ENCODE results near the gene UGT1A8.
"Not testable (repeated sequence)": the region's sequence is repeated elsewhere in the genome, so short reads cannot be mapped to it uniquely, and the experiment has no call there.

Gene UGT1A8

DNA sequence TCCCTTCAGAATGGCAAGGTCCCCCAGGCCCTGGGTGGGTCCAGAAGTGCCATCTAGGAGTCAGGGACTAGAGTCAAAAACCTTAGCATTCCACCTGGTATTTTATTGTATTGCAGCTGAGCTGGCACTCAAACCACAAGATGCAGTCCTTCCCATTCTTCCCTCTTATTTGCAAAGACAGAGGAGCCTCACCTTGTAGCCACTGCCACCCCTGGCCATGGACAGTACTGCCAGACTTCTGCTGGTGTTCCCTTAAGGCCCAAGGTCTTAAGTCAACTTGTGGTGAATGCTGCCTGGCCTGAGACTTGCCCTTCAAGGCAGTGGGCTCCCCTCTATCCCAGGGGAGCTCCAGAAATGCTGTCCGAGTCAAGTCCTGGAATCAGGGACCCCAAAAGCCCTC, 25.7 kb downstream of the UGT1A8 start:
- no peak for DNase-seq

DNA sequence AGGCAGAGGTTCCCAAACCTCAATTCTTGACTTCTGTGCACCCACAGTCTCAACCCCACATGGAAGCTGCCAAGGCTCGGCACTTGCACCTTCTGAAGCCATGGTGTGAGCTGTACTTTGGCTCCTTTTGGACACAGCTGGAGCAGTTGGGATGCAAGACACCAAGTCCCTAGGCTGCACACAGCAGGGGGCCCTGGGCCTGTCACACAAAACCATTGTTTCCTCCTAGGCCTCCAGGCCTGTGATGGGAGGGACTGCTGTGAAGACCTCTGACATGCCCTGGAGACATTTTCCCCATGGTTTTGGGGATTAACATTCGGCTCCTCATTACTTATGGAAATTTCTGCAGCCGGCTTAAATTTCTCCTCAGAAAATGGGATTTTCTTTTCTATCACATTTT, 28.6 kb downstream of the UGT1A8 start:
- not testable (repeated sequence) for DNase-seq

DNA sequence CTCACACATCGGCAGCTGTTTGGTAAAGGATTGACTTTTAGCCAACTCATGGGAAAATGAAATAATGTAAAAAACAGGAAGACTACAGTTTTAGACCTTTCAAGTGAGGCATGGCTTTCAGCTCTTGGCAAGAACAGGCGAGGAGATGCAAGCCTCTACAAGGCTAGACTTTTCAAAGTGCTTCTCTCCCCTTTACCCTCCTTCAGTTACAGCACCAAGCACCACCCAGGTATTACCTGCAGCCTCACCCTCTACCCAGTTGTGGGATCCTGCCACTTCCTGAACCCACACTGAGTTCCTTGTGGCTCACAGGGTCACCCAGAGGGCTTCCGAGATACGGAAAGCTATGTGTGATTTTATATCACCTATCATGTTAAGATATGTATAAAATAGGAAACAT, 33.5 kb downstream of the UGT1A8 start:
- DNase-seq = no peak

DNA sequence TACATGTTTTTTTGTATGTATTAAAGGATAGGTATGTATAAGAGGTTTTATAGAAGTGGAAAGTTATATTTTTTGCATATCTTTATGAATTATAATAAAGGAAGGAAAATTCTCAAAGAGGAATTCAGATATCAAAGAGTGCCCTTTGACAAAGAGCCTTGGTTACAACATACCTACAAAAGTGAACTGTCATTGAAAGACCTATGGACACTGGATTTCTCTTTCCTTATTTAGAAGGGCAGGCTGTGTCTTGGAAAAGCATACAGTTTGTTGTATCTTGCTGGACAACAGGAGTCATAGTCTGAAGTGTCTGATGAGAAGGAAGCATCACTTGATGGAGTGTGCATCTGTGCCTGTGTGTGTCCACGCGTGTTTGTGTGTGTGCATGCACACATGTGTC, 34.0 kb downstream of the UGT1A8 start:
- no peak for DNase-seq

DNA sequence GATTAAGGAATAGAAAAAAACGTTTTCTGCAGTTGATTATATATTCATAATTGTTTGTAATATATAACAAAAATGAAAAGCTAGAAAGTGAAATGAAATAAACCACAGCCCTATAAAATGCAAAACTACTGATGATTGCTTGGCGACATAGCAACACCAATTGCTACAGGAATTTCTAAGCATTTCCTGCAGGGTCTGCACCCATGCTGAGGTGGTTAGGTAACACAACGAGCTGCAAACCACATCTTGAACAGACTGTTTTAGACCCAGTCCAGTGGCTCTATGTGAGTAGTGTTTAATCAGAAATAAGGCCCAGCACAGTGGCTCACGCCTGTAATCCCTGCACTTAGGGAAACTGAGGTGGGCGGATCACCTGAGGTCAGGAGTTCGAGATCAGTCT, 37.1 kb downstream of the UGT1A8 start:
- DNase-seq = no peak

DNA sequence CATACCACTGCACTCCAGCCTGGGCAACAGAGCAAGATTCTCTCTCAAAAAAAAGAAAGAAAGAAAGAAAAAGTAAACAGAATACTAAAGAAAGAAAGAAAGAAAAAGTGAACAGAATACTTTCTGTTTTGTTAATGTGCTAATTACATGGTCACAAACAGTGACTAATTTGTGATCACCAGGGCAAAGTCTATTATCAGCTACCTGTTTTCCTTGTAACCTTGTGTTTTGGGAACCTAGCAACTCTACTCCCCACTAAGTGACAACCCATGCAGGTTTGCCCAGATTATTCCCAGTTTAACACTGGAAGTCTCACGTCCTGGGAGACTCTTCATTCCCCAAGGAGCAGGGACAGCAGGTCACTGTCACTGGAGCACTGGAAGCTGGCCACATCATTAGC, 37.6 kb downstream of the UGT1A8 start:
- DNase-seq = no peak

DNA sequence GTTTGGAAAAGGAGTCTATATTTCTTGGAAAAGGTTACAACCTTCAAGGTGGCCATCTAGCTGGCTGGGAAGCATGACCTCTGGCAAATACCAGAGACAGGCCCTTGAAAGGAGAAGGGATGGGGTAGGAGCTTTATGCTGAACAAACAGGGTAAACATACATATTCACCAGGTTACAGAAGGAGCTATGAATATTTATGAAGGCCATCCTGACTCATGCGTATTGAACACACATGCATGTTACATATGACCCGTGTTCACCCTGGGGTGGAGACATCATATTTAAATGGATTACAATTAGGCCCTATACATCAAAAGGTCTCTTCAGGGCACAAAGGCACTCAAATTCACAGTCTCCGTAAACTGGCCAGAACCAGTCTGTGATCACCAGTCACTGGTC, 38.5 kb downstream of the UGT1A8 start:
- not testable (repeated sequence) for DNase-seq

DNA sequence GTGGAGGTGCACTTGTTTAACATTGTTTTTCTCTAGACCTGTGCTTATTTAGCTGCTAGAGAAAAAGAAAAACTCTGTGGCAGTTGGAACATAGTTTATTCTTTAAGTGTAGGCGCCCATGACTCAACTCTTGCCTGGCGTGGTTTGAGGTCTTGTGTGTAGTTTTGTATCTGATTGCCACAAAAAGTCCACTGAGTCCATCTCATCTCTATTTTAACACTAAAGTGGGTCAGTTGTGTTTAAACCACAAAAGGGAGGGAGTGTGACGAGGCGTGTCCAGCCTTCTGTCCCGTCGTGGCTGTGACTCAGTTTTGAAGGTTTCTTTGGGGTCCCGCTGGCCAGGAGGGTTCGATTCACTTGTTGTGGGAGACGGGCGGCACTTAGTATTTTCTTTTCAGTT, 39.0 kb downstream of the UGT1A8 start:
- DNase-seq = no peak

DNA sequence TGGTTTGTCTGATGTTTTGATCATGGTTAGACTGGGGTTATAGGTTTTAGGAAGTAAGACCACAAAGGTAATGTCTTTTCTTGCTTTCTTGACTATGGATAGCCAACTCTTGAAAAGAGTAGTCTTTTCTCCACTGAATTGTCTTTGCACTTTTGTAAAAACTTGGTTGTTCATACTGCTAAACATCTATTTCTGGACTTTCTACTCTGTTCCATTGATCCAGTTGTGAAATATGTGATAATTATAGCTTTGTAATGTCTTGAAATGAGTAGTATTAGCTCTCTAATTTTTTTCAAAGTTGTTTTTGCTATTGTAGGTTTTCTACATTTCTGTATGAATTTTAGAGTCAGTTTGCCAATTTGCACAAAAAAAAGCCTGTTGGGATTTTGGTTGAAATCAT, 41.2 kb downstream of the UGT1A8 start:
- no peak for DNase-seq

DNA sequence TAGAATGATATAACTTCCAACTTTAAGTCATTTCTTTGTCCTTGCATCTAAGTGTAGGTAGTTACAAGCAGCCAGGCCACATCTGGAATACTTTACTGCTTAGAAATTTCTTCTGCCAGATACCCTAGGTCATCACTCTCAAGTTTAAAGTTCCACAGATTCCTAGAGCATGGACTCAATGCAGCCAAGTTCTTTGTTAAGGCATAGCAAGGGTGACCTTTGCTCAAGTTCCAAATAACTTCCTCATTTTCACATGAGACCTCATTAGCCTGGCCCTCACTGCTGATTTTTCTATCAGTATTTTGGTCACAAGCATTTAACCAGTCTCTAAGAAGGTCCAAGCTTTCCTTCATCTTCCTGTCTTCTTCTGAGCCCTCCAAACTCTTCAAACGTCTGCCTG, 46.5 kb downstream of the UGT1A8 start:
- DNase-seq = no peak

DNA sequence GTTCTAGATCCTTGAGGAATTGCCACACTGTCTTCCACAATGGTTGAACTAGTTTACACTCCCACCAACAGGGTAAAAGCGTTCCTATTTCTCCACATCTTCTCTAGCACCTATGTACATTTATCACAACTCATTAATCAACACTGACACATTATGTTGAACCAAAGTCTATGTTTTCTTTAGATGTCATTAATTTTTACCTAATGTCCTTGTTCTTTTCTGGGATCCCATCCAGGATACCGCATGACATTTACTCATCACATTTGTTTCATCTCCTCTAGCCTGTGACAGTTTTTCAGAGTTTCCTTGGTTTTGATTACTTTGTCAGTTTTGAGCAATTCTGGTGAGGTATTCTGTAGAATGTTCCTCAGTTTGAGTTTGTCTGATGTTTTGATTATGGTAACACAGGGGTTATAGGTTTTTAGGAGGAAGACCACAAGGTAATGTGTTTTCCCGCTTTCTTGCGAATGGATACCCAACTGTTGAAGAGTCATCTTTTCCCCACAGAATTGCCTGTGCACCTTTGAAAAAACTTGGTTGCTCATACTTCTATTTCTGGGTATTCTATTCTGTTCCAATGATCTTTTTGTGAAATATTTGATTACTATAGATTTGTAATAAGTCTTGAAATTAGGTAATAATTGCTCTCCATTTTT, 51.3 kb downstream of the UGT1A8 start:
- no peak for DNase-seq

DNA sequence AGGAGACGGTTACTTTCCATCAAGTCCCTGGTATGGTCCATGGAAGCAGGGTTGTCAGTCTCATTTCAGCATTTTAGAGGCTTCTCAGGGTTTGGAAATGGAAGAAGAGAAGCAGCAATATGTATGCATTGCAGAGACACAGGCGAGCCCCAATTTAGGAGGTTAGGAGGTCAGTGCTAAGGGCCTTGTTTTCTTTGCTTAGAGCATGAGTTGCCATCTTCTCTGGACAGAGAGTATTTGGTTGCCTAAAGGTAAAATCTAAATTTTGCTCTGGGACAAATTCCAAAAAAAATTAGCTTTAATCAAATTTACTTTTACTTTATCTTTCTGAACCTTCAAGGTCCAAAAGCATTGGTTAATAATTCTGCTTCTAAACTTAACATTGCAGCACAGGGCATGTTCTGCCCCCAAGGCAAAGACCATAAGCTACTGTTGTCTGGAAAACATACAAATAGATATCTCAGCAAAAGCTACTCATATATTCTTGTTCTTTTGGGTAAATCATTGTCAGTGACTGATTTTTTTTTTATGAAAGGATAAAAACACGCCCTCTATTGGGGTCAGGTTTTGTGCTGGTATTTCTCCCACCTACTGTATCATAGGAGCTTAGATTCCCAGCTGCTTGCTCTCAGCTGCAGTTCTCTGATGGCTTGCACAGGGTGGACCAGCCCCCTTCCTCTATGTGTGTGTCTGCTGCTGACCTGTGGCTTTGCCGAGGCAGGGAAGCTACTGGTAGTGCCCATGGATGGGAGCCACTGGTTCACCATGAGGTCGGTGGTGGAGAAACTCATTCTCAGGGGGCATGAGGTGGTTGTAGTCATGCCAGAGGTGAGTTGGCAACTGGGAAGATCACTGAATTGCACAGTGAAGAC, 54.1 kb downstream of the UGT1A8 start, which contains the start of gene UGT1A9:
UGT1A9 (plus strand) TSS at position 609 of the 872 bp plus-strand sequence; CDS start at position 646, 37 bp downstream.
- DNase-seq = no peak

DNA sequence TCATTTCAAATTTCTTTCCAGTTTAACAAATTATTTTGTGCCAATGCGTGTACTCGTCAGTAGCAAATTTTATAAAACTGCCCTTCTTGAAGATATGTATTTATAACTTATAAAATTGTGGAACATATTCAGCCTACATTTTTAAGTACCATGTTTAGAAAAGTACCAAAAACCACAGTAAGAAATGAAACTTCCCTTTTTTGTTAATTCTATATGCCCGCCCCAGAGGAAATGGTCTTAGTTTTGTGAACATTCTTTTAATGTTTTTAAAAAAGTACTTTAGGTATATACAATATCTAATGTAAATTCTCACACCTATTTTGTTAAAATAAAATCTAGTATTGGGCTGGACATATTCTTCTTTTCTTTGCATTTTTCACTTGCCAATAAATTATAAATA, 55.5 kb downstream of the UGT1A8 start:
- DNase-seq = no peak

DNA sequence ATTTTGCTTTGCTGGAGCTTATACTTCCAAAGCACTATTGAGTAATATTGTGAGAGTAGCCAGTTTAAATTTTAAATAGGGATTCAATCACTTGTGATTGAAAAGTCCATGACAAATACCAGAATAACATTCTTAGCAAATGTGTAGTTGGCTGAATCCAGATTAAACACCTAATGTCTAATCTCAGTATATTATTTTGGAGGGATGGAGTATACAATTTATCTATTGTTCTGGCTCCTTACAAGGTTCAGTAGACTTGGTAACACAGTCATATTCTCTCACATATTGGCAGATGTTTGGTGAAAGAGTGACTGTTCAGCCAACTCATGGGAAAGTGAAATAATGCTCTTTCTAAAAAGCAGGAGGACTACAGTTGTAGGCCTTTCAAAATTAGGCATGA, 56.5 kb downstream of the UGT1A8 start:
- no peak for DNase-seq

DNA sequence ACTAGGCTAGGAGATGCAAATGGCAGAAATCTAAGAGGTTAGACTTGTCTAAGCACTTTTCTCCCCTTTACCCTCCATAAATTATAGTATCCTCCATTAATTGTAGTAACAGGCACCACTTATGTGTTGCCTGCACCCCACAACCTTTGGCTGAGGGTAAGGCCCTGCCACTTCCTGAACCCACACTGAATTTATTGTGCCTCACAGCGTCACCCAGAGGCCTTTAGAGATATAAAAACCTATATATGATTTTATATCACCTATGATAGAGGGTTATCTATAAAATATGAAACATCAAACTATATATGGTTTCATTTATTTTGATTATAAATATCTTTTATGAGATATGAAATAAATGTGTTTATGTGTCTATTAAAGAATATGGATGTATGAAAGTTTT, 56.9 kb downstream of the UGT1A8 start:
- no peak for DNase-seq

DNA sequence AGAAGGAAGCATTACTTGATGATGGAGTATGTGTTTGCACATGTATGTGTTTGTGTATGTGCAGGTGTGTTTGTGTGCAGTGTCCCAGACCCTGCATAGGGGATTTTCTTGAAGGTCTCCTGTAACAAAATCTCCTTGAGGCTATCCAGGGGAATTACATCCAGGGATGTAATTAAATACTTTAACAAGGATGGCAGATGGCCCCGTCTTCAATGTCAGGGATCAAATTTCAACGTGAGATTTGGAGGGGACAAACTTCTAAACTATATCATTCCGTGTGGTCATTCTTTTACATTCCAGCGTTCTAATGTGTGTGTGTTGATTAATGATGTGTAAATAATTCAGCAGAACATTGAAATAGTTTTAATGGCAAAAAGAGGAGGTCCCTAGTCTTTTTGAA, 57.6 kb downstream of the UGT1A8 start:
- no peak for DNase-seq

DNA sequence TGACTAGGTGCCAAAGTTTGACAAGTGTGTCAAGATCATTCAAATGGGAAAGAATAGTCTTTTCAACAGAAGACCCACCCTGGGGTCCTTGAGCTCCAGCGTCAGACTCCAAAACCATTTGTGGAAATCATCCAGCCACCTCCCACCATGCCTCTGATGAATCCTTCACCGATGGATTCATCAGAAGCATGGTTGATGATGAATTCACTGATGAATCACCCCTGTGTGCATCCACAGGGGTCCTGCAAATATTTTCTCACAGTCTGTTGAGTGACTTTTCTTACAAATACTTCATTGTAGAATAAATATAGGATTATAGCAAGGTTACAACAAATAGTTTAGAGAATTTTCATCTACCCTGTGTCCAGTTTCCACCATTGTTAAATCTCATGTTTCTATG, 58.6 kb downstream of the UGT1A8 start:
- DNase-seq = no peak

DNA sequence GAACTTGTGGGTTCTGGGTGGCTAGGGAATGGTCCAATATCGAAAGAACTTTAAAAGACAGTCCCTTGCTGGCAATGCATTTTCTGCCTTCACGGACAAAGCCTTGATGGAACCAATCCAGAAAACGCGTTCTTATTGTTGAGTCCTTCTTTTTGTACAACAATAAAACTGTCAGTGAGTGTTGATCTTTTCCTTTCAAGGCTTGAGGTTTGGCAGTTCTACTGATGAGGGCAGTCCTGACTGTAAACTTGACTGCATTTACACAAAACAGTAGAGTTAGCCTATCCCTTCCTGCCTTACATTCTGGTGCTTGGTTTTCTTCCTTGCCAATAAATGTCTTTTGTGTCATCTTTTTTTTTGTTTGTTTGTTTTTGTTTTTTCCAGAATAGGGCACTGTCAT, 61.8 kb downstream of the UGT1A8 start:
- DNase-seq = no peak

DNA sequence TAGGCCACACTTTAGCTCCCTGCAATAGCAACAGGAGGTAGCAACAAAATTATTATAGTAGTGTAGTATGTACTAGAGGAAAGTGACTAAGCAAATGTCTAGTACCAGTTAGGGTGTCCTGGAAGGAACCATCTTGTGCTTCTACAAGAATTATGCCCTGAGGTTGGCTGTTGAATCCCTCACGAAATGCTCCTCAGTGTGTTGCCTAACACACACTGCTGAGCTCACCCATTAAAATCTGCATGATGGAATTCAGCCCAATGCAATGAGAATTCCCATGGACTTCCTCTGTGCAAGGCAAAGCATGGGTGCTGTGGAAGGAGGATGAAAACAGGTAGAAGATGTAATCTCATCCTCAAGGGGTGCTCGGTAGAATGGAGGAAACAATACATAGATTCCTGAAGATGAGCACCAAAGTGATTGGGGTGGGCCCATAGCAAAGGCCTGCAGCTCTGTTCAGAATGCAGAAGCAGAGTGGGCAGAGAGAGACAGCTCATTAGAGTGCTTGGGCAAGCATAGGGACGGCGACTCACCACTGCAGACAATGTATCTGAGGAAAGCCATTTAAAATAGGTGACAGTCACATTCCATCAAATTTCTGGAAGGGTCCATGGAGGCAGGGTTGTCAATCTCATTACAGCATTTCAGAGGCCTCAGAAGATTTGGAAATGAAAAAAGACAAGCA, 63.1 kb downstream of the UGT1A8 start:
- DNase-seq = no peak

DNA sequence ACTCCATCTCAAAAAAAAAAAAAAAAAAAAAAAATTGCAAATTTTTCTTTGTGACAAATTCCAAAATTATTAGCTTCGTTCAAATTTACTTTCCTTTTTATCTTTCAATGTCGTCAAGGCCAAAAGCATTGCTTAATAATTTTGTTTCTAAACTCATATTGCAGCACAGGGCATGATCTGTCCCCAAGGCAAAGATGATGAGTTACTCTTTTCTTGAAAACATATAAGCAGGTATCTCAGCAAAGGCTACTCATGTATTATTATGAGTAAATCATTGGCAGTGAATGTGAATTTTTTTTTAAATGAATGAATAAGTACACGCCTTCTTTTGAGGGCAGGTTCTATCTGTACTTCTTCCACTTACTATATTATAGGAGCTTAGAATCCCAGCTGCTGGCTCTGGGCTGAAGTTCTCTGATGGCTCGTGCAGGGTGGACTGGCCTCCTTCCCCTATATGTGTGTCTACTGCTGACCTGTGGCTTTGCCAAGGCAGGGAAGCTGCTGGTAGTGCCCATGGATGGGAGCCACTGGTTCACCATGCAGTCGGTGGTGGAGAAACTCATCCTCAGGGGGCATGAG, 64.2 kb downstream of the UGT1A8 start, which contains the start of gene UGT1A7:
UGT1A7 (plus strand) TSS at position 381 of the 579 bp plus-strand sequence; CDS start at position 418, 37 bp downstream.
- DNase-seq = no peak

DNA sequence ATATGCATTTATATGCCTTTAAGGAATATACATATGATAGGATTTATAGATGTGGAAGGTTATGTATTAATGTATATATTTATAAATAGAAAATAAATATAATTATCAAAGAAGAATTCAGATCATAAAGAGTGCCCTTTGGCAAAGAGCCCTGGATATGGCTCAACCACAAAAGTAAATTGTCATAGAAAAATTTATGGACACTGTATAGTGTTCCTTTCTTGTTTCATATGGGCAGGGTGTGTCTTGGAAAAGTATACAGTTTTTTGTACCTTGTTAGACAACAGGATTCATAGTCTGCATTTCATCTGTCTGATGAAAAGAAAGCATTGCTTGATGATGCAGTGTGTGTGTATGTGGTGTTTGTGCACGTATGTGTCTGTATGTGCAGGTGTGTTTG, 67.2 kb downstream of the UGT1A8 start:
- DNase-seq = no peak

DNA sequence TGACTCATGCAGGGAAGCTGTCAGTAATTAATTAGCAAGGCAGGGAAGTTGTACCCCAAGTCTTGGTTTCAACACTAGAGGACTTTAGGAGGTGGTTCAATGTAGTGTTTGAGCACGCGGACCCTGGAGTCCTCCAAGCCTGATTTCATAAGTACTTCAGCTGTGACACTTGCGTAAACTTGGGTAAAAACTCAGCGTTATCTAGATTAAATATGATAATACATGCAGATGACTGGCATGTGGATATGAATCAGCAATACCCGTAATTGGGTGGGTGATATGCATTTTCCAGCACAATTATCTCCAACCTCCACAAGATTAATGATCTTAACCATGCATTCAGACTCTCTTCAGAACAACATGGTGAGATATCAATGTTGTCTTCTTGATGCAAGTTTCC, 69.5 kb downstream of the UGT1A8 start:
- no peak for DNase-seq

DNA sequence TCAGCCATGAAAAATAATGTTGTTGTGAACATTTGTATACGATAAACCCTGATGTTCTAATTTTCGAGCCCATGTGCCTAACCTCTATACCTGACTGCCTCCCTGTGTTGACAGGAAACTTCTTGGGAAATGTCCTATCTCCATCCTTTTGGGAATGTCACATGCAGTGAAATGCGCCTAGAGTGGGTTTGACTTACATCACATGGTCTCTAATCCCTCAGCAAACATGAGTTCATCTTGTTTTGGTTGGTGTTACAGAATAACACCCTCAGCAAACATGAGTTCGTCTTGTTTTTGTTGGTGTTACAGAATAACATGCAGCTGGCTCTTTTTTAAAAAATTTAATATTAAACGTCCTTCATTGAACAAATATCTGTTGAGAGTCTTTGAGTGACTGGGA, 70.9 kb downstream of the UGT1A8 start:
- DNase-seq = no peak
